Testis (tissue), 3 donors: Measurements from ENCODE around the gene PLXND1. TPM values are rescaled to one million over a fixed set of nuclear protein-coding genes. Genes with fewer than 3 reads are reported as not detected.

Experiments
- DNase-seq: peaks from one replicate; pipeline ENCODE4 v3.0.0-alpha.2; 2019
- H3K27ac ChIP-seq, 2 donors: fragments of 200-600 bp; sonication (generic); one replicate each; pipeline ENCODE4 v1.5.1; 2019
- H3K27me3 ChIP-seq: fragments of 200-600 bp; sonication (generic); one replicate; pipeline ENCODE4 v1.5.1; 2019
- H3K36me3 ChIP-seq: fragments of 200-600 bp; sonication (generic); one replicate; pipeline ENCODE4 v1.5.1; 2017; ENCODE audit warnings: low read depth; ENCODE audit errors: missing control alignments
- H3K4me1 ChIP-seq: fragments of 200-600 bp; sonication (generic); one replicate; pipeline ENCODE4 v1.5.1; 2019
- H3K4me3 ChIP-seq, 2 donors: fragments of 200-600 bp; sonication (generic); one replicate each; pipeline ENCODE4 v1.5.1; 2017 to 2019
- H3K9me3 ChIP-seq: fragments of 200-600 bp; sonication (generic); one replicate; pipeline ENCODE4 v1.5.1; 2017
- CTCF ChIP-seq, 3 experiments: fragments of 450-650 bp in 2 of 3; fragments of 200-600 bp in 1 of 3; sonication (generic) in 1 of 3; IDR thresholded peaks; one replicate each; pipeline ENCODE4 v1.5.1; 2016 to 2019; ENCODE audit warnings: antibody characterized with exemption in 3 of 3, mild to moderate bottlenecking in 2 of 3, moderate library complexity in 1 of 3
- POLR2A ChIP-seq: fragments of 450-650 bp; IDR thresholded peaks from one replicate; pipeline ENCODE4 v1.6.1; 2017; ENCODE audit warnings: antibody characterized with exemption, mild to moderate bottlenecking, moderate library complexity
- WGBS, 2 donors: methylation state at CpG; one replicate each; pipeline ENCODE4 v1.1.5; 2018; 5-methylcytosine and 5-hydroxymethylcytosine counted together
- intact Hi-C: fragments of 100-400 bp; cut with DNase I; formaldehyde crosslinking; loops from one replicate; pipeline ENCODE4 v1.15.1; 2023; ENCODE audit warnings: low total_unique reads
- polyA plus RNA-seq: library from polyadenylated mRNA; stranded (reverse); fragments of 350-450 nt; fragmentation: Illumina TruSeq; extraction: RNeasy Lipid Tissue Mini Kit (QIAGEN cat#74804); gene quantifications from one replicate; pipeline ENCODE4 v1.2.3, GENCODE V29; 2014; ENCODE audit warnings: low read depth, low replicate concordance; ENCODE audit not compliant: insufficient read depth
- total RNA-seq, 2 donors: library from RNA; depleted of rRNA; stranded (reverse); fragments of >200 nt; gene quantifications; one replicate each; pipeline ENCODE4 v1.2.3, GENCODE V29; 2016

PLXND1 gene
- total and polyA plus RNA-seq, 3 donors from 2014 or later, result 50.2 to 87.8 (median 69.2) TPM

DNA sequence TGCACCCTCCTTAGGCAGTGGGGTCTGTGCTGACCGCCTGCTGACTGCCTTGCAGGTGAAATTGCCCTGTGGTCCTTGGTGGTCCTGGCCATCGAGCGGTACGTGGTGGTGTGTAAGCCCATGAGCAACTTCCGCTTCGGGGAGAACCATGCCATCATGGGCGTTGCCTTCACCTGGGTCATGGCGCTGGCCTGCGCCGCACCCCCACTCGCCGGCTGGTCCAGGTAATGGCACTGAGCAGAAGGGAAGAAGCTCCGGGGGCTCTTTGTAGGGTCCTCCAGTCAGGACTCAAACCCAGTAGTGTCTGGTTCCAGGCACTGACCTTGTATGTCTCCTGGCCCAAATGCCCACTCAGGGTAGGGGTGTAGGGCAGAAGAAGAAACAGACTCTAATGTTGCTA, 75.7 kb downstream of the PLXND1 start:
- H3K4me3 ChIP-seq, result no peak overlapping the region
- no peak for TF ChIP-seq POLR2A
- no peak for TF ChIP-seq CTCF (IDR thresholded peaks at IDR 0.05)
- 95 to 98% methylated on average over 12 to 13 of the region's 13 CpGs for WGBS, 2 donors

GRCh38 chr3:129530251-129530791, 76.2 kb downstream of the PLXND1 start:
- TF ChIP-seq CTCF (IDR thresholded peaks at IDR 0.05), result no peak
- no peak for TF ChIP-seq POLR2A
- Histone ChIP-seq H3K4me1 (no peaks in the 10 kb centered on the region), H3K36me3 (no peaks in the 10 kb centered on the region), H3K4me3 (no peak overlapping the region), H3K27ac (no peak overlapping the region), H3K9me3 (no peaks in the 10 kb centered on the region), H3K27me3 (no peaks in the 10 kb centered on the region)
- intact Hi-C loops, result no loop called here
- WGBS, 2 donors, result 35 to 46% methylated on average over 6 of the region's 6 CpGs
- DNase-seq, result no peak

More for the DNA sequence above, 75.7 kb downstream of the PLXND1 start:
- Histone ChIP-seq H3K9me3 (no peaks in the 10 kb centered on the region), H3K36me3 (no peaks in the 10 kb centered on the region), H3K27ac (no peak overlapping the region), H3K4me1 (peaks cover 1% of the 10 kb centered on the region), H3K27me3 (no peaks in the 10 kb centered on the region)
- intact Hi-C loops, result no loop called here
- no peak for DNase-seq

GRCh38 chr3:129529436-129530210, 76.9 kb downstream of the PLXND1 start:
- Histone ChIP-seq H3K9me3 (no peaks in the 10 kb centered on the region), H3K27me3 (no peaks in the 10 kb centered on the region), H3K36me3 (no peaks in the 10 kb centered on the region), H3K27ac (no peak overlapping the region), H3K4me1 (no peaks in the 10 kb centered on the region), H3K4me3 (no peak overlapping the region)
- intact Hi-C loops, result no loop called here
- no peak for DNase-seq
- WGBS, 2 donors, result 77 to 80% methylated on average over 8 to 12 of the region's 12 CpGs
- TF ChIP-seq CTCF (IDR thresholded peaks at IDR 0.05), result no peak
- no peak for TF ChIP-seq POLR2A

- 97 to 99% methylated on average over 15 to 18 of the region's 18 CpGs for WGBS, 2 donors
These were observed 77.8 kb downstream of the PLXND1 start, which contains the start of gene RHO for GRCh38 chr3:129528589-129529100. Gene RHO (plus strand): TSS chr3:129528639. CDS start chr3:129528734, 95 bp downstream.

More at GRCh38 chr3:129528589-129529100, 77.8 kb downstream of the PLXND1 start, which contains the start of gene RHO:
- Histone ChIP-seq H3K4me3 (no peak within 1 kb of the TSS), H3K9me3 (no peaks in the 10 kb centered on the region), H3K27me3 (no peaks in the 10 kb centered on the region), H3K4me1 (no peaks in the 10 kb centered on the region), H3K36me3 (no peaks in the 10 kb centered on the region), H3K27ac (no peak within 1 kb of the TSS)
- no peak for TF ChIP-seq CTCF (IDR thresholded peaks at IDR 0.05)
- no peak for TF ChIP-seq POLR2A
- intact Hi-C loops, result no loop called here
- DNase-seq, result no peak
